Measurements from ENCODE around the gene ANOS1. TPM values are rescaled to one million over a fixed set of nuclear protein-coding genes. Genes with fewer than 3 reads are reported as not detected.

ANOS1 gene
- total and polyA plus RNA-seq, 2 donors (not counting 1 experiment from before 2014, with no cell fraction given), result under 0.01 to 0.07 TPM

DNA sequence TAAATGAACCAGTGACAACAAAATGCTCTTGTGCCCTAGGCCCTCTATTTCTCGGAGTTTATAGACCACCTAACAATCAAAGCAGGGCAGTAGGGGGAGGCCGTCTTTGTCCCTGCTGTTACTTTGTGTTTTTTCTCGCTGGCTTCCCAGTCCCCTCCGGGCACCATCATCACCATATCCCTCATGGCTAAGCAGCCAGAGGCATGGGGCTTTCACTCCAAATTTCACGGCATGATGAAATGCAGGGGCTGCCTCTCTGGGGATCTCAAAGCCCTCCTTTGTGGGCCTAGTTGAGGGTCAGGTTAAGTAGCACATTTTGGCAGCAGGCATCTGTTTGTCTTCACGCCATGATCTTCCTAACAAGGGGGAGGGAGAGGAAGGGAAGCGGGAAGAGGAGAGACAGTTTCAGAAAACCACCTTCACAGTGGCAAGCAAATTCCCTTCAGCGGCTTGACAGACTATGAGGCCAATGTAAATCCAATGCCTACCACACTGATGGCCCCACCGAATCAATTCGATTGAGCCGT is 91.9 kb downstream of the ANOS1 start:
- DNase-seq (ENCODE audit: low read depth in 2 of 2), result no peak

DNA sequence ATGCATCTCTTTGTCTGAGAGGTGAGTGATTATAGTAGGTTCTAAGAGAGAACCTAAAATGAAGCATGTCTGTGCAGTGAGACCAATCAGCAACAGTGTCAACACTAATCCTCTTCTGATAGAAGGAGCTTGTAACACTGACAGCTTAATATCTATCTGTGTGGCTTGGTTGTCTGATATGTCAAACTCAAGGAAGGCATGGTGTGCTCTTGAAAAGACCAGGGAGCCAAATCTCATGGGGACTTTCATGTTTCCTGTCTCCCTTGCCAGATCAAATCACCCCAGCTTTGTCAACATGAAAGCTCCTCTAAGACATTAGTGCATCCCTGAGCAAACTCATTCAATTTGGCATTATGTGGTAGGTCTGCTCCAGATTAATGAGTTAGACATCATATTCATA is 95.4 kb downstream of the ANOS1 start:
- H3K9me3 ChIP-seq (ENCODE audit: control insufficient read depth, insufficient read depth, low read depth, low read length), result no peaks in the 10 kb centered on the region
- H2AFZ ChIP-seq (ENCODE audit: low read length), result no peak overlapping the region
- H3K9ac ChIP-seq (ENCODE audit: insufficient read depth, low read length), result no peak overlapping the region
- TF ChIP-seq, protein P1, sequence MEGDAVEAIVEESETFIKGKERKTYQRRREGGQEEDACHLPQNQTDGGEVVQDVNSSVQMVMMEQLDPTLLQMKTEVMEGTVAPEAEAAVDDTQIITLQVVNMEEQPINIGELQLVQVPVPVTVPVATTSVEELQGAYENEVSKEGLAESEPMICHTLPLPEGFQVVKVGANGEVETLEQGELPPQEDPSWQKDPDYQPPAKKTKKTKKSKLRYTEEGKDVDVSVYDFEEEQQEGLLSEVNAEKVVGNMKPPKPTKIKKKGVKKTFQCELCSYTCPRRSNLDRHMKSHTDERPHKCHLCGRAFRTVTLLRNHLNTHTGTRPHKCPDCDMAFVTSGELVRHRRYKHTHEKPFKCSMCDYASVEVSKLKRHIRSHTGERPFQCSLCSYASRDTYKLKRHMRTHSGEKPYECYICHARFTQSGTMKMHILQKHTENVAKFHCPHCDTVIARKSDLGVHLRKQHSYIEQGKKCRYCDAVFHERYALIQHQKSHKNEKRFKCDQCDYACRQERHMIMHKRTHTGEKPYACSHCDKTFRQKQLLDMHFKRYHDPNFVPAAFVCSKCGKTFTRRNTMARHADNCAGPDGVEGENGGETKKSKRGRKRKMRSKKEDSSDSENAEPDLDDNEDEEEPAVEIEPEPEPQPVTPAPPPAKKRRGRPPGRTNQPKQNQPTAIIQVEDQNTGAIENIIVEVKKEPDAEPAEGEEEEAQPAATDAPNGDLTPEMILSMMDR (conservative IDR thresholded peaks at IDR 0.05 in 1 of 2, IDR thresholded peaks at IDR 0.05 in 1 of 2; ENCODE audit: low read depth in 1 of 2, low read length in 2 of 2), result no peak
- TF ChIP-seq EZH2 (IDR thresholded peaks at IDR 0.05; ENCODE audit: low read length, missing control alignments), result no peak
- no peak for DNase-seq (ENCODE audit: low read depth in 2 of 2)
- H3K27me3 ChIP-seq (ENCODE audit: control insufficient read depth, insufficient read depth, low read length), result no peaks in the 10 kb centered on the region
- no peak overlapping the region for H3K4me2 ChIP-seq (ENCODE audit: extremely low read depth, insufficient read depth, low read length)
- no peaks in the 10 kb centered on the region for H4K20me1 ChIP-seq (ENCODE audit: control insufficient read depth, extremely low read depth, insufficient read depth, low read length)
- H3K4me3 ChIP-seq (replicated peaks in 1 of 4; ENCODE audit: control extremely low read depth in 1 of 4, insufficient read depth in 1 of 4, low read depth in 3 of 4, low read length in 4 of 4), result no peak overlapping the region
- no peaks in the 10 kb centered on the region for H3K36me3 ChIP-seq (ENCODE audit: control insufficient read depth, insufficient read depth, low read length)
- no peaks in the 10 kb centered on the region for H3K79me2 ChIP-seq (ENCODE audit: control insufficient read depth, insufficient read depth, low read length)
- H3K4me1 ChIP-seq (ENCODE audit: control insufficient read depth, extremely low read depth, insufficient read depth, low read length), result no peaks in the 10 kb centered on the region
- H3K27ac ChIP-seq (ENCODE audit: insufficient read depth, low read length), result no peak overlapping the region

More for the DNA sequence above, 91.9 kb downstream of the ANOS1 start:
- H3K4me1 ChIP-seq (ENCODE audit: control insufficient read depth, extremely low read depth, insufficient read depth, low read length), result no peaks in the 10 kb centered on the region
- H3K27me3 ChIP-seq (ENCODE audit: control insufficient read depth, insufficient read depth, low read length), result no peaks in the 10 kb centered on the region
- no peak overlapping the region for H3K9ac ChIP-seq (ENCODE audit: insufficient read depth, low read length)
- H3K4me3 ChIP-seq (replicated peaks in 1 of 4; ENCODE audit: control extremely low read depth in 1 of 4, insufficient read depth in 1 of 4, low read depth in 3 of 4, low read length in 4 of 4), result no peak overlapping the region
- H4K20me1 ChIP-seq (ENCODE audit: control insufficient read depth, extremely low read depth, insufficient read depth, low read length), result no peaks in the 10 kb centered on the region
- no peak overlapping the region for H2AFZ ChIP-seq (ENCODE audit: low read length)
- H3K4me2 ChIP-seq (ENCODE audit: extremely low read depth, insufficient read depth, low read length), result no peak overlapping the region
- no peaks in the 10 kb centered on the region for H3K79me2 ChIP-seq (ENCODE audit: control insufficient read depth, insufficient read depth, low read length)
- TF ChIP-seq, protein P1 (conservative IDR thresholded peaks at IDR 0.05 in 1 of 2, IDR thresholded peaks at IDR 0.05 in 1 of 2; ENCODE audit: low read depth in 1 of 2, low read length in 2 of 2), result no peak
- TF ChIP-seq EZH2 (IDR thresholded peaks at IDR 0.05; ENCODE audit: low read length, missing control alignments), result no peak
- H3K27ac ChIP-seq (ENCODE audit: insufficient read depth, low read length), result no peak overlapping the region
- no peaks in the 10 kb centered on the region for H3K9me3 ChIP-seq (ENCODE audit: control insufficient read depth, insufficient read depth, low read depth, low read length)
- no peaks in the 10 kb centered on the region for H3K36me3 ChIP-seq (ENCODE audit: control insufficient read depth, insufficient read depth, low read length)

DNA sequence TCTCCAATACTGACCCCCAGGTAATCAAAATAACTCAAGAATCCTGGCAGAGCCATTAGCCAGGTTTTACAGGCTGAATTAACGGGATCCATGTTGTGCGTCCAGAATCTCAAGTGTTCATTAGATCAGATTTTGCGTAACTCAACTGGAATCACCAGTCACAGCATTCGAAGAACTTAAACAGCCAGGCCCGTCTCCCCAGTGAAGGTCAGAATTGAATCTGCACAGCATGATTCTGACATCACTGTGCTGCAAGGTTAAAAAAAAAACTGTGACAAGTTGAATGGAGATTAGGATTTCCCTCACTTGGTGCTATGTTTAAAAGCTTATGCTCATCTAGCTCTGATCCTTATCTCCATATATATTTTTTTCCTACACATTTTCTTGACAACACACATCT is 96.1 kb downstream of the ANOS1 start:
- Histone ChIP-seq H3K27ac (ENCODE audit: insufficient read depth, low read length) (no peak overlapping the region), H3K9me3 (ENCODE audit: control insufficient read depth, insufficient read depth, low read depth, low read length) (no peaks in the 10 kb centered on the region), H3K4me1 (ENCODE audit: control insufficient read depth, extremely low read depth, insufficient read depth, low read length) (no peaks in the 10 kb centered on the region), H3K4me3 (replicated peaks in 1 of 4; ENCODE audit: control extremely low read depth in 1 of 4, insufficient read depth in 1 of 4, low read depth in 3 of 4, low read length in 4 of 4) (no peak overlapping the region), H3K27me3 (ENCODE audit: control insufficient read depth, insufficient read depth, low read length) (no peaks in the 10 kb centered on the region), H3K4me2 (ENCODE audit: extremely low read depth, insufficient read depth, low read length) (no peak overlapping the region), H3K36me3 (ENCODE audit: control insufficient read depth, insufficient read depth, low read length) (no peaks in the 10 kb centered on the region), H4K20me1 (ENCODE audit: control insufficient read depth, extremely low read depth, insufficient read depth, low read length) (no peaks in the 10 kb centered on the region), H2AFZ (ENCODE audit: low read length) (no peak overlapping the region), H3K79me2 (ENCODE audit: control insufficient read depth, insufficient read depth, low read length) (no peaks in the 10 kb centered on the region), H3K9ac (ENCODE audit: insufficient read depth, low read length) (no peak overlapping the region)
- no peak for DNase-seq (ENCODE audit: low read depth in 2 of 2)
- TF ChIP-seq, protein P1 (conservative IDR thresholded peaks at IDR 0.05 in 1 of 2, IDR thresholded peaks at IDR 0.05 in 1 of 2; ENCODE audit: low read depth in 1 of 2, low read length in 2 of 2), result no peak
- TF ChIP-seq EZH2 (IDR thresholded peaks at IDR 0.05; ENCODE audit: low read length, missing control alignments), result no peak

Measured in fibroblast of lung (primary cell).